AG10803 (cell line): ENCODE results near the gene CDK18.

Experiments used
- DNase-seq: peaks from one replicate; pipeline ENCODE4 v3.0.0; 2010; ENCODE audit warnings: low read depth
- H3K4me3 ChIP-seq: 2 replicates; pipeline ENCODE4 v1.5.1; 2011; ENCODE audit warnings: mild to moderate bottlenecking, low read length, control low read depth
- CTCF ChIP-seq: conservative IDR thresholded peaks from 2 replicates; pipeline ENCODE4 v1.5.1; 2011; ENCODE audit warnings: mild to moderate bottlenecking, low read length, control low read depth, inconsistent platforms

The CDK18 gene

GRCh38 chr1:205465392-205465791 lies 39.1 kb upstream of the CDK18 start:
- no peak for DNase-seq
- no peak overlapping the region for H3K4me3 ChIP-seq
- no peak for TF ChIP-seq CTCF

GRCh38 chr1:205466595-205467220 lies 37.8 kb upstream of the CDK18 start:
- no peak for TF ChIP-seq CTCF
- no peak overlapping the region for H3K4me3 ChIP-seq
- DNase-seq = no peak

GRCh38 chr1:205470131-205470530 lies 34.3 kb upstream of the CDK18 start:
- no peak for TF ChIP-seq CTCF
- no peak overlapping the region for H3K4me3 ChIP-seq
- no peak for DNase-seq

- TF ChIP-seq CTCF = no peak
- DNase-seq = no peak
- H3K4me3 ChIP-seq = no peak overlapping the region
Measured at GRCh38 chr1:205472737-205473441, 31.6 kb upstream of the CDK18 start.

- H3K4me3 ChIP-seq = no peak overlapping the region
- no peak for TF ChIP-seq CTCF
- no peak for DNase-seq
Measured at GRCh38 chr1:205473475-205473874, 31.0 kb upstream of the CDK18 start.

DNA sequence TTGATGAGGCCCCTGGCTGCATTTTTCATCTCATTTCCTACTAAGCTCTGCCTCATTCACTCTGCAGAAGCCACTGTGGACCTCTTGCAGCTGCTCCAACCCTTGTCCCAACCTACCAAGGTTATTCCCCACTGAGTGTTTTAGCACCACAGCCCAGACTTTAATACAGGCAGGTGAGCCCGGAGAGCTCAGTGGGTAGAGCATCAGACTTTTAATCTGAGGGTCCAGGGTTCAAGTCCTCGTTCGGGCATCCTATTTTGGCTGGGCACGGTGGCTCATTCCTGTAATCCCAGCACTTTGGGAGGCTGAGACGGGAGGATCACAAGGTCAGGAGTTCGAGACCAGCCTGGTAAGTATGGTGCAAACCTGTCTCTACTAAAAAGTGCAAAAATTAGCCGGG lies 30.5 kb upstream of the CDK18 start:
- no peak overlapping the region for H3K4me3 ChIP-seq
- no peak for TF ChIP-seq CTCF
- no peak for DNase-seq

DNA sequence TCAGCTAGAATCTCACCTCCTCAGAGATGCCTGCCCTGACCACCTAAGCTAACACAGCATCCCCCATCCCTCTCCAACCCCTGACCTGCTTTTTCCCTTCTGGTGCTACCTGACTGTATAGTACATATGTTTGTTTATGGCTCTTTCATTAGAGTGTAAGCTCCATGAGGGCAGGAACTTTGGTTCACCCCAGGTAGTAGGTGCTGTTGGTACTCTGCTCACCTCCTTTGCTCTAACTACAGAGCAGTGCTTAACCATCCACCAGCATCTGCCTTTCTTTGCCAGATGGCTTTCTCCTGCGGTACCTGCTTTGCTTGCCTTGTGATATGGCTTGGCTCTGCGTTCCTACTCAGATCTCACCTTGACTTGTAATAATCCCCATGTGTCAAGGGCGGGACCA lies 29.9 kb upstream of the CDK18 start:
- no peak overlapping the region for H3K4me3 ChIP-seq
- no peak for DNase-seq

More for the DNA sequence above, 29.9 kb upstream of the CDK18 start:
- no peak for TF ChIP-seq CTCF
